GM10847 (cell line): Measurements from ENCODE around the gene CDCA3.

ENCODE experiments used
- POLR2A ChIP-seq: IDR thresholded peaks from 2 replicates; pipeline ENCODE4 v1.6.1; 2011; ENCODE audit not compliant: insufficient read length; ENCODE audit errors: extremely low read depth

The CDCA3 gene

DNA sequence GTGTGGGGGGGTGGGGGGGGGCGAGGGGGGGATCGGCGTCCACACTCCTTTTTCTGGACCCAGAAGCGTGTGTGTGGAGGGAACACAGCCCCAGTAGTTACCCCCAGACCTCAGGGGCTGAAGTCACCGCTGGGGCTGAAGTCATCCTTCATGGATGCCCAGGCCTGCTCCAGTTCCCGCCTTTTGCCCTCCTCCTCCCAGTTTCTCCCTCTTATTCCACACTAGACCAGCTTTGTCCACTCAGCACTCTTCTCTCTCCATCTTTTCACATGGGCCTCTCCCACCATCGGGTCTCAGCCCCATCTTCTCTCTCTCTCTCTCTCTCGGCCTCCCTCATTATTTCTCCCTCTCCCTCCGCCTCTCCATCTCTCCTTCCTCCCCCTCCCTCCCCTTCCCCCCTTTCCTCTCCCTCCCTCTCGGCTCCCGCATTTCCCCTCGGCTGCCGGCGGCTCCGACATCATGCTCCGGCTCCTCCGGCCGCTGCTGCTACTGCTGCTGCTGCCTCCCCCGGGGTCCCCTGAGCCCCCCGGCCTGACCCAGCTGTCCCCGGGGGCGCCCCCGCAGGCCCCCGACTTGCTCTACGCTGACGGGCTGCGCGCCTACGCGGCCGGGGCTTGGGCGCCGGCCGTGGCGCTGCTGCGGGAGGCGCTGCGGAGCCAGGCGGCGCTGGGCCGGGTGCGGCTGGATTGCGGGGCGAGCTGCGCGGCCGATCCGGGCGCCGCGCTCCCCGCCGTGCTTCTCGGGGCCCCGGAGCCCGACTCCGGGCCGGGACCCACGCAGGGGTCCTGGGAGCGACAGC lies 22.9 kb downstream of the CDCA3 start, which contains the start of gene P3H3:
Gene P3H3, plus strand, starts transcription at position 426 of the 799 bp plus-strand sequence. Its CDS starts 34 bp downstream, at position 460.
- TF ChIP-seq POLR2A, result no peak

- no peak for TF ChIP-seq POLR2A
Observed at GRCh38 chr12:6827437-6827911, 23.6 kb downstream of the CDCA3 start.

GRCh38 chr12:6826734-6827436 lies 24.2 kb downstream of the CDCA3 start:
- no peak for TF ChIP-seq POLR2A

DNA sequence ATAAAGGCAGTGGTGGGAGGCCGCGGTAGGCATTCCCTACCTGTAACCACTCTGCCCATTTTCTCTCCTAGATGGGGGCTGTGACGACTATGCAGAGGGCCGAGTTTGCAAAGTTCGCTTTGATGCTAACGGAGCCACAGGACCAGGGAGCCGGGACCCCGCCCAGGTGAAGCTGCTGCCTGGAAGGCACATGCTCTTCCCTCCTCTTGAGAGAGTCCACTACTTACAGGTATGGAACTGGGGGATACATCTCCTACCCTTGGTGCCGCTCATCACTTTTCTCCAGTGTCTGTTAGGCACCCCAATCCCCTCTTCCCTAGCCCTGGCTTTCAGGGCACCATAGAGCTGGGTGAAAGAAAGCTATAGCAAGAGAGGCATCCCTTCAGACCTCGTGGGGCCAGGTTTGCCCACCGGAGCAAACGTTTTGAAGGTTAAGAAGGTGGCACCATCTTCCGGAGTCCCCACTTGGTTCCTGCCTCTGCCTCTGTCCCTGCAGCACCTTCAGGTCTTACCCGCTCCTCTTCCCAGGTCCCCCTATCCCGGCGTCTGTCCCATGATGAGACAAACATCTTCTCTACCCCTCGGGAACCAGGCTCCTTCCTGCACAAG lies 24.9 kb downstream of the CDCA3 start:
- TF ChIP-seq POLR2A, result no peak

DNA sequence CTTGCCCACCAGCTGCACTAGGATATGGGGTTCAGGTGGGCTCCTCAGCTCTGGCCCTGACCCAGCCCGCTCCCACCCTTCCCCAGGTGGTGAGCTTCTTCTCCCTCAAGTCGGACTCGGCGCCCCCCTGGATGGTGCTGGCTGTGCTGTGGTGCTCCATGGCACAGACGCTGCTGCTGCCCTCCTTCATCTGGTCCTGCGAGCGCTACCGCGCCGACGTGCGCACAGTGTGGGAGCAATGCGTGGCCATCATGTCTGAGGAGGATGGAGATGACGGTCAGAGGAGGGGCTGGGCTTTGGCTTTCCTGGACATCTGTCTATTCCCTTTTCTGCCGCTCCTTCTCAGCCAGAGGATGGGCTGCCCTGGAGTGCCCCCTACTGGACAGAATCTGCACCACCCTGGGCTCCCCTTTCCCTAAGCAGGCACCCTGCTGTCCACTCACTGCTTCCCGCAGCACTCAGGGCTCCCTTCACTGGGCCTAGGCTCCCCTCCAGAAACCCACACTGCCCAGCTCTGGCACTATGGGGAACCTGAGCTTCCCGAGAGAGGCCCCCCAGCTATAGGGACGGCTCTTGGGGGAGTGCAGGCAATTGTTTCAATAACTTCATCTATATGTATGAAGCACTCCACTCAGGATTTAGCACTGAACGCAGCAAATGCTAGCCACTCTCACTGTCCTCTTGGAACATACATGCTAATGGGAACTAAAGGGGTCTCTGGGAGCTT lies 25.5 kb downstream of the CDCA3 start:
- TF ChIP-seq POLR2A, result no peak

- TF ChIP-seq POLR2A, result no peak
Observed at GRCh38 chr12:6824901-6825381, 26.1 kb downstream of the CDCA3 start.

DNA sequence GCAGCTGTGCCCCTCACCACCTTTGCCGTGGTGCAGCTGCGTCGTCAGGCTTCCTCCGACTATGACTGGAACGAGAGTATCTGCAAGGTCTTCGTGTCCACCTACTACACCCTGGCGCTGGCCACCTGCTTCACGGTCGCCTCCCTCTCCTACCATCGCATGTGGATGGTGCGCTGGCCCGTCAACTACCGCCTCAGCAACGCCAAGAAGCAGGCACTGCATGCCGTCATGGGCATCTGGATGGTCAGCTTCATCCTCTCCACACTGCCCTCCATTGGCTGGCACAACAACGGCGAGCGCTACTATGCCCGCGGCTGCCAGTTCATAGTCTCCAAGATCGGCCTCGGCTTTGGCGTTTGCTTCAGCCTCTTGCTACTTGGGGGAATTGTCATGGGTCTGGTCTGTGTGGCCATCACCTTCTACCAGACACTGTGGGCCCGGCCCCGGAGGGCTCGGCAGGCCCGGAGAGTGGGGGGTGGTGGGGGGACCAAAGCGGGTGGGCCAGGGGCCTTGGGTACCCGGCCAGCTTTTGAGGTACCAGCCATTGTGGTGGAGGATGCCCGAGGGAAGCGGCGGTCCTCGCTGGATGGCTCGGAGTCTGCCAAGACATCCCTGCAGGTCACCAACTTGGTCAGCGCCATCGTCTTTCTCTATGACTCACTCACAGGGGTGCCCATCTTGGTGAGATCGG lies 26.9 kb downstream of the CDCA3 start:
- TF ChIP-seq POLR2A, result no peak

GRCh38 chr12:6823182-6824084 lies 27.7 kb downstream of the CDCA3 start:
- no peak for TF ChIP-seq POLR2A

- TF ChIP-seq POLR2A, result no peak
Observed at GRCh38 chr12:6822426-6823135, 28.5 kb downstream of the CDCA3 start.

GRCh38 chr12:6821591-6822425 lies 29.3 kb downstream of the CDCA3 start, which contains the start of gene GPR162:
GPR162 (plus strand) TSS chr12:6821821; CDS start chr12:6823899, 2,078 bp downstream.
- no peak for TF ChIP-seq POLR2A

DNA sequence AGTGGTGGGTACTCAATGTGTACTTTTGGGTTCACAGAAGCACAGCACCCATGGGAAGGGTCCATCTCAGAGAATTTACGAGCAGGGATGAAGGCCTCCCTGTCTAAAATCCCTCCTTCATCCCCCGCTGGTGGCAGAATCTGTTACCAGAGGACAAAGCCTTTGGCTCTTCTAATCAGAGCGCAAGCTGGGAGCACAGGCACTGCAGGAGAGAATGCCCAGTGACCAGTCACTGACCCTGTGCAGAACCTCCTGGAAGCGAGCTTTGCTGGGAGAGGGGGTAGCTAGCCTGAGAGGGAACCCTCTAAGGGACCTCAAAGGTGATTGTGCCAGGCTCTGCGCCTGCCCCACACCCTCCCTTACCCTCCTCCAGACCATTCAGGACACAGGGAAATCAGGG lies 30.9 kb downstream of the CDCA3 start:
- TF ChIP-seq POLR2A, result no peak
